GM21825 (cell line): ENCODE data around the gene DCP1A.
"Not testable (repeated sequence)": the region's sequence is repeated elsewhere in the genome, so short reads cannot be mapped to it uniquely, and the experiment has no call there.

Experiments
- ATAC-seq: cut with Tn5 transposase; IDR thresholded peaks from one replicate; pipeline ENCODE4 v1.9.1; 2021; ENCODE audit warnings: mild to moderate bottlenecking, moderate library complexity; ENCODE audit not compliant: unreplicated experiment

DCP1A gene

DNA sequence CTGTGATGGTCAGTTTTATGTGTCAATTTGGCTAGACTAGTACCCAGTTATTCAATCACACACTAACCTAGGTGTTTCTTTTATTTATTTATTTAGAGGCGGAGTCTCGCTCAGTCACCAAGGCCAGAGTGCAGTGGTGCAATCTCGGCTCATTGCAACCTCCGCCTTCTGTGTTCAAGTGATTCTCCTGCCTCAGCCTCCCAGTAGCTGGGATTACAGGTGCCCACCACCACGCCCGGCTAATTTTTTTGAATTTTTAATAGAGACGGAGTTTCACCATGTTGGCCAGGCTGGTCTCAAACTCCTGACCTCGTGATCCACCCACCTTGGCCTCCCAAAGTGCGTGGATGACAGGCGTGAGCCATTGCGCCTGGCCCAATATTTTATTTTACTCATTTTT, 78.2 kb downstream of the DCP1A start:
- not testable (repeated sequence) for ATAC-seq

DNA sequence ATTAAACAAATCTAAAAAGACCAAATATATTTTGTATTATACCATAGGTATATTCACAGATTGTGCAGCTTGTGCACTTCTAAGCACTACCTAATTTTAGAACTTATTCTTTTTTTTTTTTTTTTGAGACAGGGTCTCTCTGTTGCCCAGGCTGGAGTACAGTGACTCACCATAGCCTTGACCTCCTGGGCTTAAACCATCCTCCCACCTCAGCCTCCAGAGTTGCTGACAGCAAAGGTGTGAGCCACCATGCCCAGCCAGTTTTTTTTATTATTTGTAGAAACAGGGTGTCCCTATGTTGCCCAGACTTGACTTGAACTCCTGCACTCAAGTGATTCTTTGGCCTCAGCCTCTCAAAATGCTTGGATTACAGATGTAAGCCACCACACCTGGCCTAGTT, 79.6 kb downstream of the DCP1A start:
- ATAC-seq, result no peak

DNA sequence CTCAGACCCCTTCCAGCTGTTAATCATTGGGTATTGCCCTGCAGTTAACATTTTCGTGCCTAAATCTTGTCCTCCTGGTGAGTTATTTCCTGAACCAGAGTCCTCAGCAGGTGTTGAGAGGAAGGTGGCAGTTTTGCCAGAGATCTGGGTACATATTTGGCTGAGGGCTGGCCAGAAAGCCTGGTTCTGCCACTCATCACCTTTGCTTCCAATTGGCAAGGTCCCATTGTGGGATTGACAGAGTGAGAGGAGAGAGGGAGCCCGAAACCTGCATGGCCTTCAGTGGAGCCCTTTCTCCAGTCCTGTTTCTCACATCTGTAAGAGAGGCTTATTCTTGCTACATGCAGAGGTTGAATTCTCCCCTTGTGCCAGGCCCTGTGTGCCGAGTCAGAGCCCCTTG, 82.6 kb downstream of the DCP1A start:
- ATAC-seq, result no peak

- ATAC-seq, result no peak
Observed at GRCh38 chr3:53263907-53264306, 83.4 kb downstream of the DCP1A start.

- no peak for ATAC-seq
Observed at GRCh38 chr3:53261712-53262111, 85.6 kb downstream of the DCP1A start.

DNA sequence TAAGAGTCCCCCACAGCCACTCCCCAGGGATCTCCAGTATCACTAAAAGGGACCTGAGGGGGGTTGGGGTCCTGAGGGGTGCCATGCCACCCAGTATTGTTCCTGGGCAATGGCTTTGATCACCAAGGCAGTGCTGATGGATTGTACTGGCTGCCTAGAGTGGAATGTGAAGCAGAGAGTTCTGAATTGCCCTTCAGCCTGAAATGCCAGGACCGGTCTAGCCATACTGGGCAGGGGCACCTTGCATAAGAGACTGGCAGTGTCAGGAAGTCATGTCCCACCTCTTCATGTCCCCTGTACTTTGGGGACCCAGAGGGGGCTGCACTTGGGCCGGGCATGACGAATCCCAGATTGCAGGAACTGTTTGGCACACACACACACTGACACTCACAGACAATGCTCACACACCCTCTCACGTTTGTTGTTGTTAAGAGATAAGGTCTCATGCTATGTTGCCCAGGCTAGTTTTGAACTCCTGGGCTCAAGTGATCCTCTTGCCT, 87.0 kb downstream of the DCP1A start:
- ATAC-seq, result no peak

- ATAC-seq, result no peak
Observed at GRCh38 chr3:53259427-53260259, 87.7 kb downstream of the DCP1A start.

- ATAC-seq, result no peak
Observed at GRCh38 chr3:53258600-53259426, 88.5 kb downstream of the DCP1A start.

DNA sequence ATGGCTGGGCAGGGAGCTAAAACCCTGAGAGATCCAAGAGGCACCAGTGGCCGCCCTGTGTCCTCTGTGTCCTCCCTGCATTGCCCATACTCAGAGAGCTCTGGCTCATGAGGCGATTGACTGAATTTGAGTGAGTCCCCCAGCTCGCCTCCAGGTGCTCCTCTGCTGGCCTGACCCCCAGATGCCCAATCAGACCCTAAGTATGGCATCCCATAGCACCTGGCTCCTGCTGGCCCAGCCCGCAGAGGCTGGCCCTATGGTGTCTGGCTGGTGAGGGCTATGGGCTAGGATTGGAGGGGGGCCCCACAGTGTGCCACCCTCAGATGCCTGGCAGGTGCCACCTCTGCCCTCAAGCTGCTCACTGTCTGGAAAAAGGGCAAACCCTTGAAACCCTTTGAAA, 89.9 kb downstream of the DCP1A start:
- no peak for ATAC-seq

DNA sequence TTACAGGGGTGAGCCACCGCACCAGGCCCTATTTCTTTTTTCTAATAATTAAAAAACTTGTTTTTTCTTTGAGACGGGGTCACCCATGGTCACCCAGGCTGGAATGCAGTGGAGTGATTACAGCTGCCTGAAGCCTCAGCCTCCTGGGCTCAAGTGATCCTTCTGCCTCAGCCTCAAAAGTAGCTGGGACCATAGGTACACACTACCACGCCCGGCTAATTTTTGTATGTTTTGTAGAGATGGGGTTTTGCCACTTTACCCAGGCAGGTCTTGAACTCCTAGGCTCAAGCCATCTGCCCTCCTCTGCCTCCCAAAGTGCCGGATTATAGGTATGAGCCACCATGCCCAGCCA, 90.7 kb downstream of the DCP1A start:
- ATAC-seq, result no peak

GRCh38 chr3:53255775-53256703, 91.3 kb downstream of the DCP1A start, which contains the start of gene TKT:
TSS of gene TKT (minus strand) at chr3:53256022. CDS start at chr3:53255942, 80 bp downstream.
- peak; percentile 57 for ATAC-seq

GRCh38 chr3:53255423-53255774, 91.9 kb downstream of the DCP1A start:
- ATAC-seq, result peak; percentile 33

- peak; percentile 53 for ATAC-seq
Observed at GRCh38 chr3:53254509-53255422, 92.6 kb downstream of the DCP1A start.

DNA sequence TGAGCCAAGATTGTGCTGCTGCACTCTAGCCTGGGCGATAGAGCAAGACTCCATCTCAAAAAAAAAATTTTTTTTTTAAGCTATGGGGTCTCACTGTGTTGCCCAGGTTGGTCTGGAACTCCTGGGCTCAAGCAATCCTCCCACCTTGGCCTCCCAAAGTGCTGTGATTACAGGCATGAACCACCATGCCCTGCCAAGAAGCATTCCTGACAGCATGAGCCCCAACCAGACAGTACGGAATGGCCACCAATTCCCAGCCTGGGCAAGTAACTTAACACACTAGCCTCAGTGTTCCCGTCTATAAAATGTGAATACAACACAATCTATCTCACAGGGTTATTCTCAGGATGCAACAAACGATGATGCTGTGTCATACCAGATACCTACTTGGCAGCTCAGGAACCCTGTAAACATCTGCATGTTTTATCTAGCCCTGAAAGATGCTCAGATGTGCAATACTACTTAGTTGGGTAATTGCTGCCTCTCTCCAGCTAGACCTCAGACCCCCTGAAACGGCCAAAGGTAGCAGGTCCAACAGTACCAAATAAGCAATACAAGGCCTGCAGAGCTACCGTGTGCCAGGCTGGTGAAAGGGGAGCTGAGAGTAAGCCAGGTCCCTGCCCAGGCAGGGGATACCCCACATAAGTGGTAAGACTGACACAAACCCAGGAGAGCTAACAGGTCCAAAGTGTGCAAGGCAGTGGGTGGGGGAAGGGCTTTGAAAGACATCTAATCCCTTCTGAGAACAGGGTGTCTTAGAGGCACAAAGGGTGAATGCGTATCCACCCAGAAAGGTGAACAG, 93.4 kb downstream of the DCP1A start:
- ATAC-seq, result no peak

DNA sequence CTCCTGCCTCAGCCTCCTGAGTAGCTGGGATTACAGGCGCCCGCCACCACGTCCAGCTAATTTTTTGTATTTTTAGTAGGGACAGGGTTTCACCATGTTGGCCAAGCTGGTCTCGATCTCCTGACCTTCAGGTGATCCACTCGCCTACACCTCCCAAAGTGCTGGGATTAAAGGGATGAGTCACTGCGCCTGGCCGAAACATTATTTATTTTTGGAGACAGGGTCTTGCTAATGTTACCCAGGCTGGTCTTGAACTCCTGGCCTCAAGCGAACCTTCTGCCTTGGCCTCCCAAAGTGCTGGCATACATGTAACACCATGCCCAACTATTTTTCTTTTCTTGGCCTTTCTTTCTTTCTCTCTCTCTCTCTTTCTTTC, 94.4 kb downstream of the DCP1A start:
- not testable (repeated sequence) for ATAC-seq

DNA sequence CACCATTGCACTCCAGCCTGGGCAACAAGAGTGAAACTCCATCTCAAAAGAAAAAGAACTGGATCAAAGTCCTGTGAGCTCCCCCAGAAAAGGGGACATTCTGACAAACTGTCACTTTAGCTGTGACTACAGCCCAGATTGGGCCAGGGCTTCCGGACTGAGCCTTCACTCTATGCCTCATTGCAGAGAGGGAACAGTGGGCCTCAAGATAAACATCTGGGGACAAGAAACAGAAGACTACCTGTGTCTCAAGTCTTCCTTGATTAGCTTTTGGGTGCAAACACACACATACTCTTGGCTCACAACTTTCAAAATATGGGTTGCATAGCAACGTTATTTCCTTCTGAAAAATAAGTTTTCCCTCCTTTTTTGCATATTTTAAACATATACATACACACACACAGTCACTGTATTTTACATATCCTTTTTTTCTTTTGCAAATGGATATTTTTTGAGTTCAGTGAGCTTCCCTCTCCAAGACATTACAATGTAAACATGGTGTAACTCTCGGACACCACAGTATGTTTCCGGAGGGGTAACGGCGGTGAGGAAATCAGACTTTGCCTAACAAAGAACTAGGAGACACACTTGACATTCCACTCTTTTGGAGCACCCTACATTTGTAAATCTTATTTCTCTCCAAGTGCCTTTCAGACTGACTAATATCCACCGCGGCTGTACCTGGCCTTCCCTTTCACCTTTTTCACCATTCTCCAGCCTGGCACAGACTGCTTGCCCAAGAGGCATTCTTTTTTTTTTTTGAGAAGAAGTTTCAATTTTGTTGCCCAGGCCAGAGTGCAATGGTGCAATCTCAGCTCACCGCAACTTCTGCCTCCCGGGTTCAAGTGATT, 95.0 kb downstream of the DCP1A start:
- ATAC-seq, result no peak

DNA sequence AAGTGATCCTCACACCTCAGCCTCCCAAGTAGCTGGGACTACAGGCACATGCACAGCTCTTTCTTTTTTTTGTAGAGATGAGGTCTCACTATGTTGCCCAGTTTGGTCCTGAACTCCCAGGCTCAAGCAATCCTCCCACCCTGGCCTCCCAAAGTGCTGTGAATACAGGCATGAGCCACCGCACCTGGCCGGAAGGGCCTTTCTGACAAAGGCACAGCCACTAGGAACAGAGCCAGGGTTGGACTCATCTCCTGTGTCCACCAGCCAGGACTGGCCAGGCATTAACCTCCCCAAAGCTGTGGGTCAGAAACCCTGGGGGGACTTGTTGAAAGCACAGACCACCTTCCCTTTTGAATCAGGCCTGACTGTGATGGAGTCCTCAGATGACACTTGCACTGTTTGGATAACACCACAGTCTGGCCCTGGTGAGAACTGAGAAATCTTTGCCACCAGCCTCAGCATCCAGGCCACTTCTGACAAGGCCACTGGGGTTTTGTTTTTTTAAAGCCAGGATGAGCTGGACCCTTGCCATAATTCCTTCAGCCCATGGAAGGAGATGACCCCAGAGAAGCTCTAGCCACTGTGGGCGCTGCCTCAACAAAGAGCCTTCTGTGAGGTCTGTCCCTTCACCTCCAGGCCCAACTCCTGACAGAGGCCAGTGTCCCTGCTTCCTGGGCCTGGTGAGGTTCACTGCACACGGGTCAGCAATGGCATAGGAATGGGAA, 96.3 kb downstream of the DCP1A start:
- no peak for ATAC-seq

- ATAC-seq, result no peak
Observed at GRCh38 chr3:53250453-53250852, 96.9 kb downstream of the DCP1A start.
